ENCODE data around the gene ALPI.

ALPI gene

GRCh38 chr2:232463701-232464543 lies 8.0 kb downstream of the ALPI start:
- DNase-seq (ENCODE audit: low spot score) = no peak

GRCh38 chr2:232464544-232464885 lies 8.6 kb downstream of the ALPI start:
- no peak for DNase-seq (ENCODE audit: low spot score)

DNA sequence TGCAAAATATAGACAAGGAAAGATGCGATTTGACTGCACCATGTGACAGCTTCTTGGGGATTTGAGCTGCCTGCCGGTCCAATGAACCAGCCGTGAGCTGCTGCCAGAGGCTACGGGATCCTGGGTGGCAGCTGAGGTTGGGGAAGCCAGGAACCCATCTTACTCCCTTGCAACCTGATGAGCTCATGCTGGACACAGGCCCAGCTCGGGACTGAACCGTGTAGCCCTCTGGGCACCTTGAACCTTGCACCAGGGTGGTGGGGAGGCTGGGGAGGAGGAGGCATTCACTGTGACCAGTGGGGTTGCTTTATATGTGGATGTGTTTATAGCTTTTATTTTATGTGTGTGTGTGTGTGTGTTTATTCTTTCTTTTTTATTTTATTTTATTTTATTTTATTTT lies 9.1 kb downstream of the ALPI start:
- DNase-seq (ENCODE audit: low spot score) = no peak

- no peak for DNase-seq (ENCODE audit: low spot score)
Observed at GRCh38 chr2:232466221-232466620, 10.3 kb downstream of the ALPI start.

DNA sequence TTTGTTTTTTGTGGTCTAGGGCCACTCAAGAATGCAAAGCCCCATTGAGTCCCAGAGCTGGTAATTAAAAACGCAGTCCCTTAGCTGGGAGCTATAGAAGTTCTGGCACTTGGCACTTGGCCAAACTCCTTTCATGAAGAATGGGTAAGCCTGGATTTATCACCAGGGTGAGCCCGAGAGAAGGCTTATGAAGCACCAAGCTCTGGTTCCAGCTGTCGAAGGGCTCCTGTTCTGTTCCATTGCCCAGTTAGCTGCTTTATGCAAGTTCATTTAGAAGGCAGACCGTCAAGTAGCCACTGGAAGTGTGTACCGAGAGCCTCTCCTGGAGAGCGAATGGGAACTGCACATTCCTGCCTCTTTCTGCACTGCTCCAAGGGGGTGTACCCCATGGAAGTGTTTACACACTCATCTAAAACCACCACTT lies 17.5 kb downstream of the ALPI start:
- DNase-seq (ENCODE audit: low spot score) = no peak

DNA sequence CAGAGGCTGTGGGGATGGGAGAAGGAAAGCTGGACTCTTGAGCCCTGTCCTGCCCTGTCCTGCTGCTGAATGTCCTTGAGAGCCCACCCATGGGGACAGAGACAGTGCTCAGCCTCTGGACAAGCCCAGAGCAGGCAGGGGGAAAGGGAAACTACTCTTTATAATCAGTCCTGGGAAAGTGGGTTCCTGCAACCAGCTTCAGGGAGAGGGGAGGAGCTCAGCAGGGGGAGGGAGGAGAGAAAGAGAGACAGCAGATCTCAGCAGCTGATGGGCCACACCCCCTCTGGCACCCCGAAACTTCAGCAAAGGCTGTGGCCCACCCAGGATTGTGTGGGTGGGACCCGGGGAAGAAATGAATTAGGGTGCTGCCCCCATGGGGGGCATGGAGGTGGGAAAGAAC lies 20.1 kb downstream of the ALPI start:
- DNase-seq (ENCODE audit: low spot score) = no peak

- no peak for DNase-seq (ENCODE audit: low spot score)
Observed at GRCh38 chr2:232476791-232477190, 20.8 kb downstream of the ALPI start.

DNA sequence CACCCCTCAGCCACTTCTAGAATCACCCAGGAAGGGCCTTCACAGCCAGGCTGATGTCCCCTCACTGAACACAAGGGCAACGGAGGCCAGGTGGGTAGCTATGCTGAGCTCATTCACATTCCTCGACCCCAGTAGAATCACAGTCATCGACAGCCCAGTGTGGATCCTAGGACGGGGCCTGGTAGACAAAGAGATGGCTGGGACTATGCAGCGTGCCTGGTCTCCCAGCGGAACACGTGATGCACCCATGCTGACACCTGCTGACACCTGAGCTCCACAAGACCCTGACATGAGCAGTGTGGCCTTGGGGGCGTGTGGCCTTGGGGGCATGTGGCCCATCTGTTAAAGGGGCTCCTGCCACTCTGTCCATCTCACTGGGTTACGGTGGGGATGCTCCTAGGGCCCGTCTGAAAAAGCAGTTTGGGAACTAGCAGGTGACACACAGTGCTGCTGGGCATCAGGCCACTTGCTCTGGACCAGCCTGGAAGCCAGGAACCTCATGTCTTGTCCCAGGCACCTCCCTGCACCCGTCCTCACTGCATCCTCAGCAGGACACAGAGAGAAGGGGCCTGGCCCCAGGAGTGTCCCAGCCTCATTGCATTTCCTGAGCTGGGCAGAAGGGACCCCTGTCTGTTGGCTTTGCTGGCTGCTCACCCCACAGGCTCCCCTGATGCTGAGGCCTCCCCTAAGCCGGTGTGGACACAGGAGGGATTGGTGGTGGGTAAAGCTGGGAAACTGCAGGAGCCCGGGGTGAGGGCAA lies 22.0 kb downstream of the ALPI start:
- no peak for DNase-seq (ENCODE audit: low spot score)

- DNase-seq (ENCODE audit: low spot score) = no peak
Observed at GRCh38 chr2:232478571-232479340, 22.8 kb downstream of the ALPI start.

DNA sequence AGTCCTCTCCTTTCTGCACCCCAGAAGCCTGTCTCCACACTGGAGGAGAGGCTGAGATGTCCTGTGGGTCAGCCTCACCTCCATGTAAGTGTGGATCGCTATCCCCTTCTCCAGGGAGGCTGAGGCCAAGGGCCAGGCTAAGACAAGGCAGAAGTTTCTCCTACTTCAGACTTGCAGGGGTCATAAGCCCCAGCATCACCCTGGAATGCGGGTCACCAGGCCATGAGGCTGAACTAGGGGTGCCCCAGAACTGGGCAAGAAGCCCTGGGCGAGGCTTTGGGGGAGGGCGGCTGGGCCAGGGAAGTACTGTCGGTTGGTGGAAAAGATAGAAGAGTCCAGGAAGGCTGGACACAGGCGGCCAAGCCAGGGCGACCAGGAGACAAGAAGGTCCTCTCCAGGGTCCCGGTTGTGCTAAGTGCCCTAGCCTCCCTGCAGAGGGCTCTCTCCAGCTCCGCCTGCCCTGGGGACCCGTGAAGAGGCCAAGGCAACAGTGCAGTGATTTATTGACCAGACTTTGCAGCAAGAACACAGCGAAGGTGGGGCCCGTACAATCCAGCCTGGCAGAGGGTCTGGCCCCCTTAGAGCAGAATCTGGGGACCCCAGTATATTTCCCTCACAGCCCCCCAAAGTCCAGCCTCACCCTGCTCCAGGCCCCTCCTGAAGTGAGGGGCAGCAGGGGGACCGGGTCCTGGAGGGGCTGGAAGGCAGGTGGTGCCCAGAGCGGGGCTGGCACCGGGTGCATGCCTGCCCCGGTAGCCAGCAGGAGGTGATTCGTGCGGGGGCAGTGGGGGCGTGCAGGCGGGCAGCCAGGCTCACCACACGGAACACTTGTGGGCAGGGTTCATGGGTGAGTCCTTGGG lies 23.6 kb downstream of the ALPI start:
- DNase-seq (ENCODE audit: low spot score) = no peak

DNA sequence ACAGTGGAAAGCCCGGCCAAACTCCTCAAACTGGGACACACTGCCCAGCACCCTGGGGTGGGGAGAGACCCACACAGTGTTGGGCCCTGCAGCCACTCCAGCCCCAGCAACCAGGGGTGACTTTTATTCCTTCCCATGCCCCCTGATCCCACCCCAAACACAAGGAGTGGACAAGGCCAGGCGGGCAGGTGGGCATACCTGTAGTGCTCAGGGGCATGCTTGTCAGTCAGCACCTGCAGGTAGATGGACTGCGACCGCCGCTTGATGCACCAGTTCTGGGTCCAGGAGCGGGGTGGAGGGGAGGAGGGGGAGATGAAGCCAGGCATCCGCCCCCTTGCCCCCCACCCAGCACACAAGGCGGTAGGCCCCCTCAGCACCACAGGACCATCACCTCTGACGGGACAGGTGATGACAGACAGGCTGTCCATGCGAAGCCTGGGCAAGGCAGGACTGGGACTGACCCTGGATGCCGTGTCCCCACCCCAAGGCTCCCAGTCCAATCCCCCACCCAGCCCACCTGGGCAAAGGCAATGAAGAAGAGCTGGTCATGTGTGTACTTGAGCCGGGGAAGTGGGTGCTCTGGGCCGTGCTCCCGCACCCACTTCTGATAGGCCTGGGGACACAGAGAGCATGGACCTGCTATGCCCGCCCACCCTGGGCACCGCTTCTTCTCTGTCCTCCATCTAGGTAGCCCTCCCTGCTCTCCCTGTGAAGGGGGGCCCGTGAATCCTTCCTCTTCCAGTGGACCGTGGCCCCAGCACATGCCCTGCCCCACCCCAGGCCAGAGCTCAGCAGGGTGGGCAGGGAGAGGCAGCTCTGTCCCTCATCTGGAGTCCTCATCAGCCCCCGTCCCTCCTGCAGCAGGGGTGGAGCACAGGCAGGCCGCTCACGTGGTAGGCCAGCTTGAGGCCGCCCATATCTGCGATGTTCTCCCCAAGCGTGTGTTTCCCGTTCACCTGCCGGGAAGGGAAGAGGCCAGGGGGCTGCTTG lies 24.5 kb downstream of the ALPI start:
- DNase-seq (ENCODE audit: low spot score) = no peak

DNA sequence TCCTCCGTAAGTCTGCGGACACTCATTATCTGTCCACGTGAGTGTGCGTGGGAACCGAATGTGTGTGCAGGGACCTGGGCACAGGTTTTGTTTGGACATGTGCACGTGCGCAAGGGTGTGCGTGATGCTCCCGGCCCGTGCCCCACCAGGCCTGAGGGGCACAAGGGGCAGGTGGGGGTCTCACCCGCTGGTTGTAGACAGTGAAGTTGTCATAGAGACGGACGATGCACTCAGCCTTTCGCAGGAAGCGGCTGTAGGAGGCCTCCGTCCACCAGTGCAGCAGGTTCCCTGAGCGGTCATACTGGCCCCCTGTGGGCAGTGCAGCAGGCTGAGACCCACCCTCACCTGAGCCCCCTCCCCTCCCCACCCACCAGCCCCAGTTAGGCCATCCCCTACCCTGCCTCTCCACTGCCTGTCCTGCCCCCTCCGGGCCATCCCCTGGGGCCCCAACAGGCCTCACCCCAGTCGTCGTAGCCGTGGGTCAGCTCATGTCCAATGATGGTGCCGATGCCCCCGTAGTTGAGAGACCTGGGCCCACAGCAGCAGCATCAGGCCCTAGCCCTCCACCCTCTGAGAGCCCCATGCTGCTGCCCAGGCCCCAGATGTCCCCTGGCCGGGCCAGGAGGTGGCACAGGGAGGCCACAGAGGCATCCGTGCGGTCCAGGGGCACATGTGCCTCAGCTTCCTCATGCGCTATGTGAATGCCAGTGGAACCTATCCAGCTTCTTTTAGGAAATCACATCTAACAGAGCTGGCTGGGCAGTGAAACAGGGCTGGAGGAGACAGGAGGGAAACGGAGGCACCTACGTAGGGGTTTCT lies 25.6 kb downstream of the ALPI start:
- DNase-seq (ENCODE audit: low spot score) = no peak

GRCh38 chr2:232482301-232483238 lies 26.6 kb downstream of the ALPI start:
- DNase-seq (ENCODE audit: low spot score) = no peak

- no peak for DNase-seq (ENCODE audit: low spot score)
Observed at GRCh38 chr2:232483311-232483922, 27.5 kb downstream of the ALPI start.

GRCh38 chr2:232483923-232484627 lies 28.1 kb downstream of the ALPI start:
- DNase-seq (ENCODE audit: low spot score) = no peak

DNA sequence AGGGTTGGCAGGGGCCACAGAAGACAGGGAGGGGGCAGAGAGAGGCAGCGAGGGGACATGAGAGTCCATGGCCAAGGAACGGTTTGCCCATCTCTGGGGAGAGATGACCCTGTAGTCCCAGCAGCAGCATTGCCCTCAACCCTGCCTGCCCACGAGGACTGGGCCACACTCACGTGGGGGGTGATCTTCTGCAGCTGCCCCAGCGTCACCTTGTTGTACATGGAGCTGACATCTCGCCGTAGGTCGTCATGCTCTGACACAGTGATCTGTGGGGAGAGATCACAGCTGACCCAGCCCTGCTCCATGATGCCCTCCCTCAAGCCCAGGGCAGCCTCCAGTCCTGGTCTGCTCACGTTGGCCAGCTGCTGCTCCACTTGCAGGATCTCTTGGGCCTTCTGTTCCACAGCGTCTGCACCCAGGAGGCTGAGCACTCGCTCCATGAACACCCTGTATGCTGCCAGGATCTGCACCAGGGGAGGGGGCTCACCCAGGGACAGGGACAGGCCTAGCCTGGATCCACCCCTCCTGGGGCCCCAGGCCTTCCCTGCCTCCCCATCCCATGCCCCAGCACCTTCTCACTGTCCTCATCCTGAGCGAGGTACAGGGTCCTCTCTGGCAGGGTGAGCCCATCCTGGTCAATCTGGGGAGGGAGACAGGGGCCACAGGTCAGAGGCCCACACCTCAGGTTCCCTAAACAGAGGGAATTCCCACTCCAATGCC lies 28.8 kb downstream of the ALPI start:
- no peak for DNase-seq (ENCODE audit: low spot score)

GRCh38 chr2:232485348-232485756 lies 29.4 kb downstream of the ALPI start:
- no peak for DNase-seq (ENCODE audit: low spot score)
